ENCODE data around the gene PDGFD. TPM values are rescaled to one million over a fixed set of nuclear protein-coding genes. Genes with fewer than 3 reads are reported as not detected.

PDGFD gene
- total RNA-seq, 6 experiments from 2014 or later = 0.37 to 0.69 (median 0.42) TPM

DNA sequence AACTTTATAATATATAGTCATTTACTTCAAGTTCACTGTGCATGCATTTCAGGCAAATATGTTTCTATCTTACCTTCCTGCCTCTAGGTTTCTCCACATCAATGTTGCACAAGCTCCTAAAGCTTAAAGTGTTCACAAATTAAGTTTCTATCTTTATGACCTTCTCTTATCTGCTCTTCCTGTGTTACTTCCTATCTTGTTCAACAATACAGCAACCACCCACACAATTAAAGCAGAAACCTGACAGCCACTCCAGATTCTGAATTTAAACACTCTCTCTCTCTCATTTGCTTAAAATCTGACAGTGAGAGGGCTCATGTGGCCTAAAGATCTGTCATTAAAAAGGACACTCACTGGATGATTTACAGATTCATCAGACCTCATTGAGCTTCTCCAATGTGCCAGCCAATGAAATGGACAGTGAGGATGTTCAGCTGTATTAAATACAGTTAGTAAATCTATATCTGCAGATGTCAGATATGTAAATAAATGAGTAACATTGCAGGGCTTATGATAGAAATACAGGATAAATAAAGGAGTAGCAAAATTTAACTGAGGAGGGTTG lies 10.9 kb downstream of the PDGFD start:
- Mint-ChIP-seq H3K9me3 (0 out of 2 replicates have a peak, but pooled peaks cover 4% of the 10 kb centered on the region), H3K4me3 (no peak overlapping the region), H3K4me1 (ENCODE audit: low read depth) (peaks cover 6% of the 10 kb centered on the region; the same call in 1 of the 2 replicates), H3K27me3 (ENCODE audit: insufficient read depth) (no peaks in the 10 kb centered on the region; the same call in 1 of the 2 replicates), H3K36me3 (ENCODE audit: low read depth) (peaks cover 5% of the 10 kb centered on the region; the same call in 1 of the 2 replicates), H3K27ac (no peak overlapping the region)
- DNase-seq = no peak
- TF ChIP-seq, protein P1, sequence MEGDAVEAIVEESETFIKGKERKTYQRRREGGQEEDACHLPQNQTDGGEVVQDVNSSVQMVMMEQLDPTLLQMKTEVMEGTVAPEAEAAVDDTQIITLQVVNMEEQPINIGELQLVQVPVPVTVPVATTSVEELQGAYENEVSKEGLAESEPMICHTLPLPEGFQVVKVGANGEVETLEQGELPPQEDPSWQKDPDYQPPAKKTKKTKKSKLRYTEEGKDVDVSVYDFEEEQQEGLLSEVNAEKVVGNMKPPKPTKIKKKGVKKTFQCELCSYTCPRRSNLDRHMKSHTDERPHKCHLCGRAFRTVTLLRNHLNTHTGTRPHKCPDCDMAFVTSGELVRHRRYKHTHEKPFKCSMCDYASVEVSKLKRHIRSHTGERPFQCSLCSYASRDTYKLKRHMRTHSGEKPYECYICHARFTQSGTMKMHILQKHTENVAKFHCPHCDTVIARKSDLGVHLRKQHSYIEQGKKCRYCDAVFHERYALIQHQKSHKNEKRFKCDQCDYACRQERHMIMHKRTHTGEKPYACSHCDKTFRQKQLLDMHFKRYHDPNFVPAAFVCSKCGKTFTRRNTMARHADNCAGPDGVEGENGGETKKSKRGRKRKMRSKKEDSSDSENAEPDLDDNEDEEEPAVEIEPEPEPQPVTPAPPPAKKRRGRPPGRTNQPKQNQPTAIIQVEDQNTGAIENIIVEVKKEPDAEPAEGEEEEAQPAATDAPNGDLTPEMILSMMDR (IDR thresholded peaks at IDR 0.05) = no peak

DNA sequence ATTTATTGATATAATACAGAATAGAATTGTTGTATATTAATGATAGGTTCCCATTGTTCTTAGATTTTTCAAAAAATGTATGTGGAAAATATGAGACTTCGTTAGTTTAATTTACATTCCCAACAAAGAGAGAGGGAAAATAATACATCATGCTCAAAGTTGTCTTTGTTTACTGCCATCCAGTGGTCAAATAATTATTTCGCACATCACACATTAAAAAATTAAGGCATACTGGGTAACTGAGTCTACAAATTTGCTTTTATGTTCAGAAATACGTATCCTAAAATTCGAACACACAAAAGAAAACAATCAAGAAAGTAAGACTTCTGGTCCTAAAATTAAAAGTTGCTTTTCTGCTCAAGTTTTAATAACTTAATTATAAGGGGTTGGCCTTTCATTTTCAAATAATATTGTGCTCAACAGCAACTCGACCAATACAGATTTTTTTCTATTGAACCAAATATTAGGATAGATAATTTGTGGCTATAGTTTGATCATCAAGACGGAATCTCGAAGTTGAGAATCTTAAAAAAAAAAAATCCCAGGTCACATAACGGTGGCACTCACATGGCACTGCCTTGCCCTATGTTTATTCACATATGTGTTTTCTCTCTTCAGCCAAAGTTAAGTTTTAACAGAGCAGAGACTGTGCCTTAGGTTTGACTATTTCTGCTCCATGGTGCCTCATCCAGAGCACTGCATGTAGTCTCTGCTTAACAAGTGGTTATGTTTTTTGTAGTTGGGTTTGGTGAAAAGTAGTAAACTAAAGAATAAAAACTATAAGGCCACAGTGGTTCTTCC lies 12.3 kb downstream of the PDGFD start:
- Mint-ChIP-seq H3K27me3 (ENCODE audit: insufficient read depth) (no peaks in the 10 kb centered on the region), H3K4me1 (ENCODE audit: low read depth) (peaks cover 6% of the 10 kb centered on the region; the same call in 1 of the 2 replicates), H3K4me3 (no peak overlapping the region), H3K9me3 (0 out of 2 replicates have a peak, but pooled peaks cover 4% of the 10 kb centered on the region), H3K27ac (no peak overlapping the region), H3K36me3 (ENCODE audit: low read depth) (peaks cover 5% of the 10 kb centered on the region; the same call in 1 of the 2 replicates)
- peak; percentile 13 for DNase-seq
- TF ChIP-seq, protein P1 (IDR thresholded peaks at IDR 0.05) = peak; percentile 84

DNA sequence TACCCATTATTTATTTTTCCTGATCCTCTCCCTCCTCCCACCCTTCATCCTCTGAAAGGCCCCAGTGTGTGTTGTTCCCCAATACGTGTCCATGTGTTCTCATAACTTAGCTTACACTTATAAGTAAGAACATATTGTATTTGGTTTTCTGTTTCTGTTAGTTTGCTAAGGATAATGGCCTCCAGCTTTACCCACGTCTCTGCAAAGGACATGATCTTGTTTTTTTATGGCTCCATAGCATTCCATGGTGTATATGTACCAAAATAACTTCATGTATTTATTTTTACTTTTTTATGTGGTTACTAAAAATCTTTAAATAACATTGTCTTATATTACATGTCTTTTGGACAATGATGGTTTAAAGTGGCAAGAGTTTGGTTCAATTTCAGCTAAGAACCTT lies 15.2 kb downstream of the PDGFD start:
- 0 out of 2 replicates have a peak, but pooled peaks cover 4% of the 10 kb centered on the region for H3K9me3 Mint-ChIP-seq
- H3K4me1 Mint-ChIP-seq (ENCODE audit: low read depth) = peaks cover 6% of the 10 kb centered on the region; the same call in 1 of the 2 replicates
- H3K36me3 Mint-ChIP-seq (ENCODE audit: low read depth) = peaks cover 5% of the 10 kb centered on the region; the same call in 1 of the 2 replicates
- TF ChIP-seq, protein P1 (IDR thresholded peaks at IDR 0.05) = no peak
- no peak for DNase-seq
- H3K27me3 Mint-ChIP-seq (ENCODE audit: insufficient read depth) = no peaks in the 10 kb centered on the region
- no peak overlapping the region for H3K4me3 Mint-ChIP-seq
- no peak overlapping the region for H3K27ac Mint-ChIP-seq

DNA sequence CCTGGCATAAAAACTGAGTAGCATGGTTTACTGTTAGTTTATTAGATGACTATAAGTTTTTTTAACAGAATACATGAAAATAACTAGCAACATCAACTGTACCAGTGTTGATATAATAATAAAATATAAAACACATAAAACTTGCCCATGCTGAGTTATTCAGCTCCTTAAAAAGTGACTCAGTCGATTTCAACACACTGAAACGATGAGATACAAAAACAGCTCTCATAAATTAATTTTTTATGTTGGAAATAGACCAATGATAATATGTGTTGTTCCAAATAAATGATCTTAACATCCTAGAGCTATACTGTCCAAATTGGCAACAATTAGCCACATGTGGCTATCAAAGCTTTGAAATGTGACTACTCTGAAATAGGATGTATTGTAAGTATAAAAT lies 15.9 kb downstream of the PDGFD start:
- TF ChIP-seq, protein P1 (IDR thresholded peaks at IDR 0.05) = no peak
- H3K9me3 Mint-ChIP-seq = 0 out of 2 replicates have a peak, but pooled peaks cover 4% of the 10 kb centered on the region
- H3K27ac Mint-ChIP-seq = no peak overlapping the region
- H3K4me1 Mint-ChIP-seq (ENCODE audit: low read depth) = peaks cover 6% of the 10 kb centered on the region; the same call in 1 of the 2 replicates
- no peak overlapping the region for H3K4me3 Mint-ChIP-seq
- peak; percentile 37 for DNase-seq
- H3K36me3 Mint-ChIP-seq (ENCODE audit: low read depth) = peaks cover 5% of the 10 kb centered on the region; the same call in 1 of the 2 replicates
- H3K27me3 Mint-ChIP-seq (ENCODE audit: insufficient read depth) = no peaks in the 10 kb centered on the region

DNA sequence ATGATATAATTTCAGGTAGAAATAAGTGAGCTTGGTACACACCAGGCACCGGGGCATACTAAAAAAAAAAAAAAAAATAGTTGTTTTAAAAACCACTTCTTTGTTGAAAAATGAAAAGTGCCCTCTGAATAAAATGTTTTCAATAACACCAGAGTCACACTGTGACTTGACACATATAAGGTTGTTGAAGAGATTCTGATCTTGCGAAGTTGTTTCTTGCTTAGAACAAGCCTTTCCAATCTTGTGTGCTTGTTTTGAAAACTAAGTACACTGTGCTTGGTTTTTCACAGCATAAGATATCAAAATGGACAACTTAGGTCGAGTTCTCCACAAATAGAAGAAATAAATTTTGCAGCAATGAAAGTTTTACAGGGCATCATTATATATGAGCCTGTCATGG lies 17.0 kb downstream of the PDGFD start:
- Mint-ChIP-seq H3K27ac (no peak overlapping the region), H3K36me3 (ENCODE audit: low read depth) (peaks cover 5% of the 10 kb centered on the region; the same call in 1 of the 2 replicates), H3K27me3 (ENCODE audit: insufficient read depth) (no peaks in the 10 kb centered on the region), H3K4me3 (no peak overlapping the region), H3K4me1 (ENCODE audit: low read depth) (peaks cover 6% of the 10 kb centered on the region; the same call in 1 of the 2 replicates), H3K9me3 (0 out of 2 replicates have a peak, but pooled peaks cover 4% of the 10 kb centered on the region)
- DNase-seq = no peak
- TF ChIP-seq, protein P1 (IDR thresholded peaks at IDR 0.05) = no peak

Measured in HFFc6 (cell line).